ENCODE data around the gene EBPL.
"Not testable (repeated sequence)": the region's sequence is repeated elsewhere in the genome, so short reads cannot be mapped to it uniquely, and the experiment has no call there.

The EBPL gene

DNA sequence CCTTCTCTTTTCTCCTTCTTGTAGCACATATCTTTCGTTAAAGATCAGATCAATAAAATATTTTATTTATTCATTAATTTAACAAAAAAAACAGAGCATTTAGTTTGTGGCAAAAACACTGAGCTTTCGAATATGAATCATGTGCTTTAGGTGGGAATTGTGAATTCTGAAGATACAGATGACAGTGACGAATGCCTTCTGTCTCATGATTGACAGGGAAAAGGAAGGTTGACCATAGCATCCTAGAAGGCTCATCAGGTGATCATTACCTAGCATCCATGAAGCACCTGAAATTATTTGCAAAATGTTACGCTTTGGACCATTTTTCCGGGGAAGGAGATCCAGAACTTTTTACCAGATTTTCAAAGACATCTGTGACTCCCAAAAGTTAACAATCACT, 59.1 kb downstream of the EBPL start:
- no peak for DNase-seq

DNA sequence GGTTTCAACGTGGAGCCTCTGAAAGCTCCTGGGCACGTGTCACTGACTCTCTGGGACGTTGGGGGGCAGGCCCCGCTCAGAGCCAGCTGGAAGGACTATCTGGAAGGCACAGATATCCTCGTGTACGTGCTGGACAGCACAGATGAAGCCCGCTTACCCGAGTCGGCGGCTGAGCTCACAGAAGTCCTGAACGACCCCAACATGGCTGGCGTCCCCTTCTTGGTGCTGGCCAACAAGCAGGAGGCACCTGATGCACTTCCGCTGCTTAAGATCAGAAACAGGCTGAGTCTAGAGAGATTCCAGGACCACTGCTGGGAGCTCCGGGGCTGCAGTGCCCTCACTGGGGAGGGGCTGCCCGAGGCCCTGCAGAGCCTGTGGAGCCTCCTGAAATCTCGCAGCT, 60.7 kb downstream of the EBPL start:
- no peak for DNase-seq

DNA sequence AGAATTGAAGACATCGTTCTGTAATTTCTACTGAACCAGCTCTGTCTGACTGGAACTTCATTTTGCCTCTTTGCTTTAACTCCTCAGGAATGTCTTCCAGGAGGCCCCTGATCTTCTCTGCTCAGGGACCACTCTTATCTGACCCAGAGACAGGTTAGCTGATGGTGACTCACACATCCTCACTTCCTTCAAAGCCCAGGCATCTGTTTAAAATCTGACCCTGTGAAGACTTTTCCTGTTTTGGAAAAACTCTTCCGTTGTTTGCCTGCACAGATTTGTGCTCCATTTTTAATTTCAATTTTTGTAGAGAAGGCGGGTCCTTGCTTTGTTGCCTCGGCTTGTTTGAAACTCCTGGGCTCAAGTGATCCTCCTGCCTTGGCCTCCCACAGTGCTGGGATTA, 61.3 kb downstream of the EBPL start:
- no peak for DNase-seq

DNA sequence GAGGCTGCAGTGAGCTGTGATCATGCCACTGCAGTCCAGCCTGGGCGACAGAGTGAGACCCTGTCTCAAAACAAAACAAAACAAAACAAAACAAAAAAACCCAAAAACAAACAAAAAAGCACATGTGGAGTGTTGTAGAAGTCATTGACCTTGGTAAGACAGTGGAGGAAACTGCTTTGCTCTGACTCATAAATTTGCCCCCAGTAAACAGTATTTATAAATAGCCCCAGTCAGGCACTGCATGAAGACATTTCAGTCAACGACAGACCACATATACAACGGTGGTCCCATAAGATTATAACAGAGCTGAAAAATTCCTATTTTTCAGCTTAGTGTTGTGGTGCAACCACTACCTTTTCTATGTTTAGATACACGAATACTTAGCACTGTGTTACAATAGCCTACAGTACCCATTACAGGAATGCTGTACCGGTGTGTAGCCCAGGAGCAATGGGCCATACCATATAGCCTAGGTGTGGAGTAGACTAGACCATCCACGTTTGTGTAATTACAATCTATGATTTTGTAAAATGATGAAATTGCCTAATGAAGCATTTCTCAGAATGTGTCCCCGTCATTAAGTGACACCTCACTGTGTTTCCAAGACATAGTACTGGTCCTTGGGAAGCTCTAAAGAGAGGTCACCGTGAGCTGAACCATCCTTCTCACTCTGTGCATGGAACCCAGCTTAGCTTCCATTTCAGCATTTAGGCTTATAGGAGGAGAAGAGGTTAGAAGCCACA, 61.9 kb downstream of the EBPL start:
- no peak for DNase-seq

DNA sequence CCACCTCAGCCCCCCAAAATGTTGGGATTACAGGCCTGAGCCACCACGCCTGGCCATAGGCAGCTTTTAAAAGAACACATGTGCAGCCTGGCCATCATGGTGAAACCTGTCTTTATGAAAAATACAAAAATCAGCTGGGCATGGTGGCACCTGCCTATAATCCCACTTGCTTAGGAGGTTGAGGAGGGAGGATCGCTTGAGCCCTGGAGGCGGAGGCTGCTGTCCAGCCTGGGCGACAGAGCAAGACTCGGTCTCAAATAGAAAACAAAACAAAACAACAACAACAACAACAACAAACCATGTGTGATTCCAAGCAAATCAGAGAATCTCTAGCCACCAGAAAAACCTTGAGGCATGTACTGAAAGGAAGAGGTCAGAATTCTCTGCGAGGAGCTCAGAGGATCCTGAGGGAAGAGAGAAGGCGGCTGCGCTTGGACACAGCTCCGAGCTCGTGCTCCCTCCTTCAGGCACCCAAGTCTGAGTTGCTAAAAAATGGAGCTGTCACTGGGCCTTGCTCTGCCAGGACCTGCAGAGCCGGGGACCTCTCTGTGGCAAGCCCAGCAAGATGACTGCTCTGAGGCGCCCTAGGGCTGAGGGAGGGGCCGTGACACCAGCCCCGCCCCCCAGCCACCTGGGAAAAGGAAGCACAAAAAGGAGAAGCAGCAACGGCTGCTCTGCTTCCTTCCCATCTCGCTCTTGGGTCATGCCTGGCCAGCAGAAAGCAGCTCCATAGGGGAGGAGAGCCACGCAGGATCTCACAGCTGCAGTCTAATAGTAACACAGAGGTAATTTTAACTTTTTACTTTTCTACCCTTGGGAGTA, 63.2 kb downstream of the EBPL start, which contains the start of gene ARL11:
ARL11 (plus strand) TSS at position 677 of the 822 bp plus-strand sequence. CDS start 1,941 bp downstream, outside the sequence.
- DNase-seq = peak; percentile 95

DNA sequence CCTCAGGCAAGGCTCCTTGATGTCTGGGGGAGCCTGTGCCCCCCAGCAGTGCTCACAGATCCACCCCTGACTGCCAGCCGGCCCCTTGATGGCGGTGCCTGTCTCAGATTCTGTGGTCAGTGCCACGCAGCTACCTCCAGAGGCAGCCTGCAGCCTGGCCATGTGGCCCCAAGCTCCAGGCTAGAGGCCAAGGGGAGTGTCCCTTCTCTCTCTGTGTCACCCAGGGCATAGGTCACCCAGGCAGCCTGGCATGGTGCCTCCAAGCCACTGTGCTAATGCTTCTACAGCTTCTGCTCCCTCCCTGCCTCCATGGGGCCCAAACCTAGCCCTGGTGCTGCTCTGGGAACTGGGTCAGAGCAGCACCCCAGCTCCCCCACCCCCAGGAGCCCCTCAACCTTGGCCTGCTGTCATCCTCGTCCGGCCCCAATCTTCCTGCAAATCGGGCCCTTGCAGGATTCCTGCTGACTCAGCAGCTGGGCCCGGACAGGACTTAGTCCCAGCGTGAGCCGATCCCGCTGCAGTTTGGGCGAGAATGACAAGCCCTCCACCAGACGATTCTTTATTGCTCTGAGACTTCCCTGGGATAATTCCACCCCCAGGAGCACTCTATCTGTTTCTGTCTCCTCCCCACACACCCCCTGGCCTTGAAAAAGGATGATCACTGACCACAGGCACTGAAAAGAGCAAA, 65.8 kb downstream of the EBPL start:
- DNase-seq = no peak

DNA sequence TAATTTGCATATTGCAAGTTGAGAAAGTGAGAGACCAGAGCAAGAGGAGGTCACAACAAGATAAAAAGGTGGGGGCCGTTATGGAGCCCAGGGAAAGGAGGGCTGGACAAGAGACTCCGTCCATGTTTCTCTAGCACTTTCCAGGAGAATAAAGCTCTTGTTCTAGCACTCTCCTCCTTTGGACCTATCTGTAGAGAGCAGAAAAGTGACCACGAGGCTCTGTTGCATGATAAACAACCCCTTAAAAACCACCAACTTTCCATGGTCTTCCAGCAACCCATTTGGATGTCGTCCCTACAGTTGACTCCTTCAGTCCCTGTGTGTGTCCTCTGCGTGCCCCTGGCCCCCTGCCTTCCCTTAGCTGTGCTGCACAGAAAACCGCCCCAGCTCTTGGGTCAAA, 67.1 kb downstream of the EBPL start:
- DNase-seq = peak; percentile 16

DNA sequence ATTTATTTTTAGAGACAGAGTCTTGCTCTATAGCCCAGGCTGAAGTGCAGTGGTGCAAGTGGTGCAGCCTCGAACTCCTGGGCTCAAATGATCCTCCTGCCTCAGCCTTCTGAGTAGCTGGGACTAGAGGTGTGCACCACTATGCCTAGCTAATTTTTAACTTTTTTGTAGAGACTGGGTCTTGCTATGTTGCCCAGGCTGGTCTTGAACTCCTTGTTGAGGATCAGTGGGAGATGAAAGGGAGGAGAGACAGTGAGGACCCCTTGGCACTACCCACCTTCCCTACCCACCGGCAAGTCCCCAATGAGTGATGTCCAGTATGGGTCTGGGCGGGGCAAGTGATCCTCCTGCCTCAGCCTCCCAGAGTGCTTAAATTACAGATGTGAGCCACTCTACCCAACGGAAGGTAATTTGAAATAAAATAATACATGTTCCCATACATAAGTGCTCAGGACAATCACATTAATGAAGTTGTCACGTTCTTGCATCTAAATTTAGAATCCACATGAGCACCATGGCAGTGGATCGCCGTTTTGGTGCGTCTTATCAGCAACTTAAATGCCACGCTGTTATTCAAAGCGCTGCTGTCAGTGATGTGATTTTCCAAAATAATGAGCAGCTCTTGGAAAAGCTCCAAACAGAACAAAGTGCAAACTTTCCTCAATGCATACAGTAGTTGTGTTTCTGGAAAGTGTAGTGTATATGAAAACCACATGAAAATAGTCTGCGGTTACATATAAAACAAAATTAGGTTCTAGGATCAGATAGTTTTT, 68.9 kb downstream of the EBPL start:
- peak; percentile 35 for DNase-seq

DNA sequence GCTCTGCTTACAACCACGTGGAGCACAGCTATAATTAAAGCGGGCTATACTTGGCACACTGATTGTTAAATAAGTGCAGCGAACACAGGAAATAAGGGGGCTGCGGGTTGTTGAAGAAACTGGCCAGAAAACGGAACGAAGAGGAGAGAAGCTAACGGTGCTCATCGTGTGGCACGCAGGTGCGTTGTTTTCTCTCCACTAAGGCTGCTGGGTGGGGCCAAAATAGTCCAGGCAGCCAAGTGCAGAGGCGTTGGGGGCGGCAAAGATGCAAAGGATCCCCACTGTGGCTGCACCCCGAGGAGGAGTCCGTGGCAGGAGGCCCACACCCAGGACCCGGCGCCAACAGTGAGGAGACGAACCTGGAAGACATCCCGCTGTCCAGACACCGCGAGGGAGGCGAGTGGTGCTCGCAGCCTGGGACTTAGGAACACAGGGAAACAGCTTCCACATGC, 71.1 kb downstream of the EBPL start:
- no peak for DNase-seq

DNA sequence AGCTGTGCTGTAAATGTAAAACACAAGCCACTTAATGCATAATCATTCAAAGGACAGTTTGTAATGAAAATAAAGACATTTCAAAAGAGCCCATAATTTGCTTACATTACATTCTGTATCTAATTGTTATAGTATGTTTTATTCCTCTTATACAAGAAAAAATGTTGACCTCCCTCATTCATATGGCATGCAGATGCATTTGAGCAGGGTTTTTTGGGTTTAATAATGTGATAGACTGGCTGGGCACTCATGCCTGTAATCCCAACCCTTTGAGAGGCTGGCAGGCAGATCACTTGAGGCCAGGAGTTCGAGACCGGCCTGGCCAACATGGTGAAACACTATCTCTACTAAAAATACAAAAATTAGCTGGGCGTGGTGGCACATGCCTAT, 74.6 kb downstream of the EBPL start:
- no peak for DNase-seq

DNA sequence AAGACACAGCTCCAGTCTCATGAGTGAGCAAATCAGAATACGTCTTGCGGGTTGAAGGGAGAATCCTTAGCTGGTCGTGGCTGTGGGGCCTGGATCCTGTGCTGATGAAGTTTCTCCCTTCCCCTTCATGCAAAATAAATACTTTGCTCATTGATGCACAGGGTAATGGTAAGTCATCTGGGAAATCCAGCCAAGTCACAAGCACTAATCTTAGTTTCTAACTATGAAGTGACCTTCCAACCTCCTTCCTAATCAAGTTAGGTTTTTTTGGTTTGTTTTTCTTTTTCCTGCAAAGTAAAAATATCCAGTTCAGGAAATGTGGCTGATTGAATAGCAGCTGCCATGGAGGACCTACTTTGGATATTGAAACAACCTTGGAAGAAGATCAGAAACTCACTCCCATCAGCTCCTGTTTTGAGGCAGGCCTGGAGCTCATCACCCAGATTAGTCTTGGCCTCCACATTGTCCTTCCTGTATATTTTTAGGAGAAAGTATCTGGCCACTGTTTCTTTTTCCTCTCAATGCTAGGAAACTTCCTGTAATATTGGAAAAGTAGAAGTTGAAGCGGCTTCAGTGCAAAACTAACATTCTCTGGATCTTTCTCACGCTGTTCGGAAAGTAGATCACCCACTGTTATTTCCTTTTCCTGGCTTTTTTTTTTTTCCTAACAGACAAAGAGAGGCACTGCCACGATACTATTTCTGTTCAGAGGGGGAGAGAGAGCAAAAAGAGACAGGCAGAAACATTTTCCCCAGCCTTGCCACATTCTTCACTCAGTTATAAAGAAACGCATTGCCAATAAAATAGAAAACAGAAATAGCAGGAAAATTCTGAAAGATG, 75.2 kb downstream of the EBPL start:
- DNase-seq = no peak

DNA sequence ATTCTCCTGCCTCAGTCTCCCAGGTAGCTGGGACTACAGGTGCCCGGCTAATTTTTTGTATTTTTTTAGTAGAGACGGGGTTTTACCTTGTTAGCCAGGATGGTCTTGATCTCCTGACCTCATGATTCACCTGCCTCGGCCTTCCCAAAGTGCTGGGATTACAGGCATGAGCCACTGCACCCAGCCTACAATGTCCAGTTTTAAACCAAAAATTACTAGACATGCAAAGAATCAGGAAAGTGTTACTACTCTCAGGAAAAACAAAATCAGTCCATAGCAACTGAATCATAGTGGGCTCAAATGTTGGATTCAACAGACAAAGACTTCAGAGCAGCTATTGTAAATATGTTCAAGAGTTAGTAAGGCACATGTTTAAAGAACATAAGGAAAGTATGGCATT, 79.2 kb downstream of the EBPL start:
- not testable (repeated sequence) for DNase-seq

Data from OCI-M1 (cell line).